T follicular helper cell (primary cell): Measurements from ENCODE around the gene FAM219A.
A peak's percentile ranks its signal among the peaks of the same experiment; 100 is the strongest.

Experiments used
- DNase-seq: peaks from one replicate; pipeline ENCODE4 v3.0.0-alpha.2; 2020; ENCODE audit warnings: low read depth

Gene FAM219A

GRCh38 chr9:34400686-34401602 lies 57.4 kb downstream of the FAM219A start:
- DNase-seq = no peak

GRCh38 chr9:34400275-34400674 lies 58.1 kb downstream of the FAM219A start:
- no peak for DNase-seq

GRCh38 chr9:34399729-34400128 lies 58.6 kb downstream of the FAM219A start:
- DNase-seq = no peak

GRCh38 chr9:34398875-34399274 lies 59.5 kb downstream of the FAM219A start:
- DNase-seq = no peak

- no peak for DNase-seq
Observed at GRCh38 chr9:34396276-34397214, 61.8 kb downstream of the FAM219A start.

- no peak for DNase-seq
Observed at GRCh38 chr9:34392511-34392910, 65.9 kb downstream of the FAM219A start.

GRCh38 chr9:34387239-34387638 lies 71.1 kb downstream of the FAM219A start:
- no peak for DNase-seq

- DNase-seq = no peak
Observed at GRCh38 chr9:34386656-34387055, 71.7 kb downstream of the FAM219A start.

- no peak for DNase-seq
Observed at GRCh38 chr9:34385561-34386230, 72.7 kb downstream of the FAM219A start.

- DNase-seq = no peak
Observed at GRCh38 chr9:34384368-34385165, 73.8 kb downstream of the FAM219A start.

GRCh38 chr9:34383904-34384303 lies 74.5 kb downstream of the FAM219A start:
- DNase-seq = no peak

GRCh38 chr9:34382879-34383278 lies 75.5 kb downstream of the FAM219A start:
- DNase-seq = no peak

GRCh38 chr9:34382054-34382453 lies 76.3 kb downstream of the FAM219A start:
- DNase-seq = no peak

- DNase-seq = no peak
Observed at GRCh38 chr9:34381323-34381722, 77.0 kb downstream of the FAM219A start.

GRCh38 chr9:34380511-34381315 lies 77.7 kb downstream of the FAM219A start:
- DNase-seq = peak; percentile 72

GRCh38 chr9:34380034-34380510 lies 78.3 kb downstream of the FAM219A start:
- no peak for DNase-seq

GRCh38 chr9:34379334-34380033 lies 78.9 kb downstream of the FAM219A start:
- DNase-seq = peak; percentile 84

GRCh38 chr9:34378376-34379060 lies 79.9 kb downstream of the FAM219A start:
- DNase-seq = no peak

- DNase-seq = no peak
Observed at GRCh38 chr9:34377404-34377746, 81.0 kb downstream of the FAM219A start.
